Pancreas (tissue), 10 donors: ENCODE measurements around the gene ADIPOR2. TPM values are rescaled to one million over a fixed set of nuclear protein-coding genes. Genes with fewer than 3 reads are reported as not detected.

Experiments
- ATAC-seq, 4 donors: fragments of 200-7000 bp; cut with Tn5 transposase; one replicate each; pipeline versions ENCODE4 v1.8.0 to v1.9.1; 2020; ENCODE audit warnings: mild to moderate bottlenecking in 4 of 4, moderate library complexity in 4 of 4
- DNase-seq, 6 donors: peaks; one replicate each; pipeline ENCODE4 v3.0.0-alpha.2; 2020
- FAIRE-seq: peaks from 2 replicates; lab custom pipeline; 2012; peaks lifted over from hg19 to GRCh38; lab: Jason Lieb, UNC
- H3K27ac ChIP-seq, 4 donors: fragments of 200-600 bp; sonication (generic); 1 replicate in 3 of 4; 2 replicates in 1 of 4; pipeline versions ENCODE4 v1.5.0 to v1.8.0; 2020
- H3K27me3 ChIP-seq, 4 donors: fragments of 200-600 bp; one replicate each; pipeline ENCODE4 v1.8.0; 2021
- H3K36me3 ChIP-seq, 3 donors: fragments of 200-600 bp; sonication (generic) in 1 of 3; one replicate each; pipeline versions ENCODE4 v1.5.0 to v1.8.0; 2020 to 2021
- H3K4me1 ChIP-seq, 3 donors: fragments of 200-600 bp; one replicate each; pipeline ENCODE4 v1.8.0; 2021
- H3K4me3 ChIP-seq, 4 donors: fragments of 200-600 bp; sonication (generic) in 2 of 4; one replicate each; pipeline versions ENCODE4 v1.5.0 to v1.8.0; 2020 to 2021
- H3K9me3 ChIP-seq, 4 donors: fragments of 200-600 bp; one replicate each; pipeline ENCODE4 v1.8.0; 2021
- CTCF ChIP-seq, 4 donors: fragments of 200-600 bp; sonication (generic) in 3 of 4; IDR thresholded peaks; one replicate each; pipeline versions ENCODE4 v1.5.0 to v1.8.0; 2021; ENCODE audit warnings: antibody characterized with exemption in 4 of 4
- WGBS, 2 donors: extraction: QIAGEN DNeasy Blood & Tissue Kit; methylation state at CpG; one replicate each; pipeline ENCODE4 v1.1.7; 2013; 5-methylcytosine and 5-hydroxymethylcytosine counted together
- intact Hi-C, 3 donors: fragments of 100-400 bp; cut with DNase I; formaldehyde crosslinking; loops; one replicate each; pipeline versions ENCODE4 v1.11.1 to v1.14.2; 2022
- polyA plus RNA-seq, 2 donors: library from polyadenylated mRNA; stranded (reverse); fragments of 200-250 nt; gene quantifications; one replicate each; pipeline ENCODE4 v1.2.3, GENCODE V29; 2013
- total RNA-seq, 6 donors: library from RNA; stranded (reverse); fragmentation: NEBNext Ultra II Directional in 4 of 6; extraction: Animal tissue kit (Norgen Biotek cat#: 25700) in 4 of 6; gene quantifications; one replicate each; pipeline versions ENCODE4 v1.2.1 to v1.2.4, GENCODE V29; 2021 to 2023
- donor health status: healthy with polysubstance abuse.
- donor health status: DM: no; HTN: no; CAD: no; lungs with moderate emphysema.
- donor health status: DM: no; HTN: no; CAD: no.
- donor health status: control.
- donor health status: control.
- donor health status: Bipolar disorder and iron deficiency.
- donor health status: DM: yes; HTN: yes; CAD: no.
- donor health status: DM: no; HTN: no; CAD: no.
- donor health status: DM: no; HTN: no; CAD: no.
- donor health status: DM: yes; HTN: yes; CAD: no.

Gene ADIPOR2
- total and polyA plus RNA-seq, 8 donors: 10.4 to 27.5 (median 22.1) TPM

DNA sequence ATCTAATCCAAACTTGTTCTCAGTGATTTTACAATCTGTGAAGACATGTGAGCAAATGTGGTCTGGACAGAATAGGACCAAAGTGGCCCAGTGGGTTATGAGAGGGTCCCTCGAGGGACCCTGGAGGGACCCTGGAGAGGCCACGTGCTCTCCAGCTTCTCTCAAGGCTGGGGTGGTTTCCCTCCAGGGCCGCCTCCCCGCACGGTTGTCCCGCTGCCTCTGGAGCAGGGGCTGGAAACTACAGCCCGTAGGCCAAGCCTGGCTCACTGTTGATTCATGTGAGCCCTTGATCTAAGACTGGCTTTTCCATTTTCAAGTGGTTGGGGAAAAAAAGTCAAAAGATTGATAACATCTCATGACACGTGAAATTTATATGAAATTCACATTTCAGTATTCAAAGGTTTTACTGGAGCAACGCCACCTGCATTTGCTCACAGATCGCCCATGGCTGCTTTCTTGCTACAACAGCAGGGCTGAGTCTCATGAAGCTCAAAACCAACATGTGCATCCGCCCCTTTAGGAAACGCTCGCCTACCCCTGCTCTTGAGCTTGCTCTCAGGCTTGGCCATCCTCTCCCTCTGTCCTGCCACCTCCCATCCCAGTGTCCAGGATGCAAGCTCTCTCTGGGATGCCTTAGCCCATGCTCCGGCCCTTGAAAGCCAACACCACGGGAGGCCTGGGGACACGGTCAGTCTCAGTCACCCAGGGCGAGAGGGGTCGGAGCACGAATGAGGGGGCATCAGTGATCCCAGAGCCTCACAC, 117.3 kb downstream of the ADIPOR2 start:
- 77 to 85% methylated on average over 19 of the region's 19 CpGs for WGBS, 2 donors

DNA sequence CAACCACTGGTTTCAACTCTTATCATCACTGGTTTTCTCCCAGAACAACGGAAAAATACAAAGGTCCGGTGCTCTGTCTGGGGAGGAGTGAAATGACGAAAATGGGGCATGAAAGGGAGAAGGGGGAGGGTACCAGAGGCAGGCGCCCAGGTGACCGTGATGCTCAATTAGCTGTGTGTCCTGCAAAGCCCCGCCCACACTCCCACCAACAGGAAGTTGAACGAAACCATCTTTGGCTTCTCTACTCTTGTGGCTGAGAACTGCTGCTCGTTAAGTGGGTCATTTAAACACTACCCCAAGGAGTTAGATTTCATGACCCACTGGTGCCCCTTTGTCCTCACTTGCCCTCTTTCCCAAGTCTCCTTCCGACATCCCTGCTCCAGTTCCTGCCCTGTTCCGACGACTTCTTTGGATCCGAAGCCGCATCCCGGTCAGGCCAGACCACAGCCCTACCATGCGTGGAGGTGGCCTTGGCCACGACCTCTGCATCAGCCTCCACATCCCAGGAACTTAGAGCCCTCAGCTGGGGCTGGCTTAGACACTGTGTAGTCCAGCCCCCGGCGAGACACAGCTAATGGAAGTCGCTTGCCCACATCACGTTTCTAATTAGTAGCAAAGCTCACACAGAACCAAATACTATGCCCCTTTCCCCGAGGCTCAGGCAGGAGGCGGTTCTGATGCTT, 118.1 kb downstream of the ADIPOR2 start:
- no peaks in the 10 kb centered on the region for H3K27me3 ChIP-seq
- FAIRE-seq (no peak), DNase-seq (peak in 2 of 6 donors; percentile 18 to 31), ATAC-seq (no peak)
- H3K9me3 ChIP-seq: no peaks in the 10 kb centered on the region
- intact Hi-C loops: loop anchor here in 2 of 3 donors (5.0 to 10.0 kb wide), 3 partner anchors 116 to 226 kb away; no protein-coding TSS in a partner anchor
- no peak overlapping the region for H3K27ac ChIP-seq
- no peaks in the 10 kb centered on the region for H3K36me3 ChIP-seq
- 74 to 85% methylated on average over 22 of the region's 22 CpGs for WGBS, 2 donors
- no peak overlapping the region for H3K4me3 ChIP-seq
- no peaks in the 10 kb centered on the region for H3K4me1 ChIP-seq
- TF ChIP-seq CTCF (IDR thresholded peaks at IDR 0.05): no peak

More for the DNA sequence above, 117.3 kb downstream of the ADIPOR2 start:
- Histone ChIP-seq H3K4me3 (no peak overlapping the region), H3K36me3 (no peaks in the 10 kb centered on the region), H3K9me3 (no peaks in the 10 kb centered on the region), H3K4me1 (no peaks in the 10 kb centered on the region), H3K27me3 (no peaks in the 10 kb centered on the region), H3K27ac (no peak overlapping the region)
- FAIRE-seq: no peak
- peak in 2 of 6 donors; percentile 29 to 35 for DNase-seq
- intact Hi-C loops: loop anchor here in 2 of 3 donors (5.0 to 10.0 kb wide), 3 partner anchors 117 to 227 kb away; no protein-coding TSS in a partner anchor
- TF ChIP-seq CTCF (IDR thresholded peaks at IDR 0.05): no peak
- no peak for ATAC-seq

- TF ChIP-seq CTCF (IDR thresholded peaks at IDR 0.05): no peak
- FAIRE-seq: no peak
- Histone ChIP-seq H3K4me3 (no peak overlapping the region), H3K4me1 (no peaks in the 10 kb centered on the region), H3K9me3 (no peaks in the 10 kb centered on the region), H3K27ac (no peak overlapping the region), H3K36me3 (no peaks in the 10 kb centered on the region), H3K27me3 (no peaks in the 10 kb centered on the region)
- 78 to 88% methylated on average over 12 to 13 of the region's 13 CpGs for WGBS, 2 donors
- peak in 2 of 6 donors; percentile 22 to 32 for DNase-seq
- intact Hi-C loops: loop anchor here in 2 of 3 donors (5.0 to 10.0 kb wide), 3 partner anchors 115 to 225 kb away; no protein-coding TSS in a partner anchor
- ATAC-seq: no peak
Observed at GRCh38 chr12:1809591-1810190, 118.8 kb downstream of the ADIPOR2 start.

GRCh38 chr12:1810201-1810930, 119.5 kb downstream of the ADIPOR2 start:
- intact Hi-C loops: no loop called here
- no peak for TF ChIP-seq CTCF (IDR thresholded peaks at IDR 0.05)
- H3K27ac ChIP-seq: no peak overlapping the region
- no peak for ATAC-seq
- no peaks in the 10 kb centered on the region for H3K9me3 ChIP-seq
- 75 to 86% methylated on average over 21 of the region's 21 CpGs for WGBS, 2 donors
- H3K36me3 ChIP-seq: no peaks in the 10 kb centered on the region
- H3K4me1 ChIP-seq: no peaks in the 10 kb centered on the region
- DNase-seq: peak in 2 of 6 donors; percentile 5 to 28
- H3K4me3 ChIP-seq: no peak overlapping the region
- no peak for FAIRE-seq
- H3K27me3 ChIP-seq: no peaks in the 10 kb centered on the region
